Epithelial cell of prostate (primary cell): ENCODE data around the gene RNLS.

Experiments
- DNase-seq: peaks from one replicate; pipeline ENCODE4 v3.0.0-alpha.2; 2011; ENCODE audit warnings: low read depth, low spot score
- H3K27ac ChIP-seq: fragments of 450-650 bp; 2 replicates; pipeline ENCODE4 v1.5.1; 2017; ENCODE audit warnings: mild to moderate bottlenecking

Gene RNLS

GRCh38 chr10:88244781-88245625 lies 338.1 kb downstream of the RNLS start:
- no peak for DNase-seq
- no peak overlapping the region for H3K27ac ChIP-seq

GRCh38 chr10:88243836-88244730 lies 339.0 kb downstream of the RNLS start:
- H3K27ac ChIP-seq: no peak overlapping the region
- DNase-seq: no peak

GRCh38 chr10:88243202-88243744 lies 339.8 kb downstream of the RNLS start:
- DNase-seq: no peak
- H3K27ac ChIP-seq: no peak overlapping the region

- no peak overlapping the region for H3K27ac ChIP-seq
- DNase-seq: no peak
These were observed 341.6 kb downstream of the RNLS start for GRCh38 chr10:88241501-88241900.

- H3K27ac ChIP-seq: no peak overlapping the region
- DNase-seq: no peak
These were observed 343.9 kb downstream of the RNLS start for GRCh38 chr10:88239212-88239611.

- H3K27ac ChIP-seq: no peak overlapping the region
- DNase-seq: no peak
These were observed 344.6 kb downstream of the RNLS start for GRCh38 chr10:88238615-88238914.

GRCh38 chr10:88237896-88238614 lies 345.1 kb downstream of the RNLS start:
- H3K27ac ChIP-seq: no peak overlapping the region
- DNase-seq: no peak

- no peak overlapping the region for H3K27ac ChIP-seq
- DNase-seq: no peak
These were observed 346.9 kb downstream of the RNLS start for GRCh38 chr10:88236121-88236743.

- DNase-seq: no peak
- no peak overlapping the region for H3K27ac ChIP-seq
These were observed 348.8 kb downstream of the RNLS start for GRCh38 chr10:88234297-88234696.

GRCh38 chr10:88233870-88234269 lies 349.2 kb downstream of the RNLS start:
- no peak overlapping the region for H3K27ac ChIP-seq
- DNase-seq: no peak

- no peak overlapping the region for H3K27ac ChIP-seq
- DNase-seq: no peak
These were observed 350.1 kb downstream of the RNLS start for GRCh38 chr10:88232983-88233543.

- no peak overlapping the region for H3K27ac ChIP-seq
- DNase-seq: no peak
These were observed 350.9 kb downstream of the RNLS start for GRCh38 chr10:88232029-88232895.

- H3K27ac ChIP-seq: no peak overlapping the region
- DNase-seq: no peak
These were observed 352.9 kb downstream of the RNLS start for GRCh38 chr10:88230251-88230650.

GRCh38 chr10:88228130-88228529 lies 355.0 kb downstream of the RNLS start:
- DNase-seq: no peak
- no peak overlapping the region for H3K27ac ChIP-seq

GRCh38 chr10:88227342-88228018 lies 355.6 kb downstream of the RNLS start:
- no peak overlapping the region for H3K27ac ChIP-seq

GRCh38 chr10:88226891-88227290 lies 356.2 kb downstream of the RNLS start:
- DNase-seq: no peak
- no peak overlapping the region for H3K27ac ChIP-seq

More at GRCh38 chr10:88227342-88228018, 355.6 kb downstream of the RNLS start:
- no peak for DNase-seq

- no peak for DNase-seq
- H3K27ac ChIP-seq: no peak overlapping the region
These were observed 357.0 kb downstream of the RNLS start for GRCh38 chr10:88226071-88226659.
